ENCODE data around the gene KLF13. TPM values are rescaled to one million over a fixed set of nuclear protein-coding genes. Genes with fewer than 3 reads are reported as not detected.
A peak's percentile ranks its signal among the peaks of the same experiment; 100 is the strongest.

The KLF13 gene
- total and polyA plus RNA-seq, 4 donors: 38.3 to 157 (median 55.2) TPM

GRCh38 chr15:31336593-31337295, 10.1 kb downstream of the KLF13 start:
- no peaks in the 10 kb centered on the region for H3K27me3 ChIP-seq (ENCODE audit: control insufficient read depth in 3 of 3, insufficient read depth in 3 of 3, low read length in 2 of 3)
- H3K36me3 ChIP-seq (ENCODE audit: control insufficient read depth in 4 of 4, insufficient read depth in 4 of 4, low read length in 4 of 4): peaks cover 0 to 4% (median 1%) of the 10 kb centered on the region in 4 donors
- no peak overlapping the region for H3K4me3 ChIP-seq
- H3K4me1 ChIP-seq (ENCODE audit: control insufficient read depth in 5 of 5, insufficient read depth in 5 of 5, low read length in 5 of 5): peaks cover 11 to 74% (median 23%) of the 10 kb centered on the region in 5 donors
- no peak for DNase-seq
- no peak overlapping the region for H3K9ac ChIP-seq (ENCODE audit: insufficient read depth in 1 of 2, low read length in 2 of 2)
- 67 to 73% methylated on average over 13 of the region's 13 CpGs for whole genome bisulfite sequencing, 2 donors
- no peak for ATAC-seq (ENCODE audit: insufficient read depth, low FRiP score)
- no peaks in the 10 kb centered on the region for H3K9me3 ChIP-seq (ENCODE audit: control insufficient read depth in 4 of 4, insufficient read depth in 3 of 4, low read length in 3 of 4)
- no peak for TF ChIP-seq CTCF (IDR thresholded peaks at IDR 0.05; ENCODE audit: control extremely low read depth, extremely low read depth)
- peak overlapping the region; percentile 75 to 83 for H3K27ac ChIP-seq (ENCODE audit: low read depth in 1 of 2, low read length in 1 of 2)

GRCh38 chr15:31337352-31338031, 10.9 kb downstream of the KLF13 start:
- Histone ChIP-seq H3K27ac (ENCODE audit: low read depth in 1 of 2, low read length in 1 of 2) (peak overlapping the region; percentile 75 to 84), H3K4me1 (ENCODE audit: control insufficient read depth in 5 of 5, insufficient read depth in 5 of 5, low read length in 5 of 5) (peaks cover 9 to 73% (median 21%) of the 10 kb centered on the region in 5 donors), H3K9ac (ENCODE audit: insufficient read depth in 1 of 2, low read length in 2 of 2) (no peak overlapping the region), H3K4me3 (no peak overlapping the region), H3K27me3 (ENCODE audit: control insufficient read depth in 3 of 3, insufficient read depth in 3 of 3, low read length in 2 of 3) (no peaks in the 10 kb centered on the region), H3K36me3 (ENCODE audit: control insufficient read depth in 4 of 4, insufficient read depth in 4 of 4, low read length in 4 of 4) (peaks cover 0 to 4% (median 1%) of the 10 kb centered on the region in 4 donors), H3K9me3 (ENCODE audit: control insufficient read depth in 4 of 4, insufficient read depth in 3 of 4, low read length in 3 of 4) (no peaks in the 10 kb centered on the region)
- DNase-seq (no peak), ATAC-seq (ENCODE audit: insufficient read depth, low FRiP score) (no peak)
- 66 to 76% methylated on average over 12 of the region's 12 CpGs for WGBS, 2 donors
- no peak for TF ChIP-seq CTCF (IDR thresholded peaks at IDR 0.05; ENCODE audit: control extremely low read depth, extremely low read depth)

- no peak for ATAC-seq (ENCODE audit: insufficient read depth, low FRiP score)
- WGBS, 2 donors: 30 to 52% methylated on average over 9 of the region's 9 CpGs
- H3K4me3 ChIP-seq: no peak overlapping the region
These were observed 11.8 kb downstream of the KLF13 start for GRCh38 chr15:31338318-31338878.

More at GRCh38 chr15:31338318-31338878, 11.8 kb downstream of the KLF13 start:
- H3K36me3 ChIP-seq (ENCODE audit: control insufficient read depth in 4 of 4, insufficient read depth in 4 of 4, low read length in 4 of 4): peaks cover 0 to 4% (median 1%) of the 10 kb centered on the region in 4 donors
- no peaks in the 10 kb centered on the region for H3K27me3 ChIP-seq (ENCODE audit: control insufficient read depth in 3 of 3, insufficient read depth in 3 of 3, low read length in 2 of 3)
- no peak for DNase-seq
- H3K27ac ChIP-seq (ENCODE audit: low read depth in 1 of 2, low read length in 1 of 2): peak overlapping the region; percentile 54 to 95
- no peak overlapping the region for H3K9ac ChIP-seq (ENCODE audit: insufficient read depth in 1 of 2, low read length in 2 of 2)
- H3K4me1 ChIP-seq (ENCODE audit: control insufficient read depth in 5 of 5, insufficient read depth in 5 of 5, low read length in 5 of 5): peaks cover 7 to 79% (median 24%) of the 10 kb centered on the region in 5 donors
- TF ChIP-seq CTCF (IDR thresholded peaks at IDR 0.05; ENCODE audit: control extremely low read depth, extremely low read depth): no peak
- no peaks in the 10 kb centered on the region for H3K9me3 ChIP-seq (ENCODE audit: control insufficient read depth in 4 of 4, insufficient read depth in 3 of 4, low read length in 3 of 4)
